Heart left ventricle (tissue), 13 donors: ENCODE data around the gene ARHGEF11.

Experiments
- CTCF ChIP-seq, 12 donors: fragments of 200-600 bp; sonication (generic) in 4 of 12; IDR thresholded peaks; one replicate each; pipeline versions ENCODE4 v1.5.0 to v1.8.0; 2018 to 2022; ENCODE audit warnings: antibody characterized with exemption in 12 of 12, mild to moderate bottlenecking in 5 of 12
- POLR2A ChIP-seq, 2 donors: fragments of 450-650 bp; IDR thresholded peaks; one replicate each; pipeline ENCODE4 v1.6.1; 2017; ENCODE audit warnings: antibody characterized with exemption in 2 of 2, mild to moderate bottlenecking in 2 of 2, moderate library complexity in 2 of 2
- donor health status: ischemic (EF 13 %, LVEDD 7.1; RV severe dilation, severe dysfunction).
- donor health status: DM: no; HTN: yes; CAD: no.
- donor health status: DM: no; HTN: no; CAD: no.
- donor health status: ischemic (EF 25% LVEDD 6.9; RV normal size, moderate dysfunction).
- donor health status: ischemic (EF 25% LVEDD 5.7; RV mildly dilated, moderate dysfunction).
- donor health status: ischemic (EF 35%, LVEDD 5.7; RV mildly dilated, moderate dysfunction).
- donor health status: nonischemic (EF 11% LVEDD 7.7; RV severe dilation, severe dysfunction).
- donor health status: DM: yes; HTN: yes; CAD: no.
- donor health status: PGD.
- donor health status: ischemic (EF 29% LVEDD 5.4; RV normal size, mild dysfunction).
- donor health status: nonischemic (EF 23%, LVEDD 6.1; RV moderate dilation, normal function).

- no peak for TF ChIP-seq CTCF (IDR thresholded peaks at IDR 0.05)
- no peak for TF ChIP-seq POLR2A (IDR thresholded peaks at IDR 0.05)
Observed at GRCh38 chr1:157005965-157006364, 39.6 kb downstream of the ARHGEF11 start.
